C4-2B (cell line): Measurements from ENCODE around the gene LMCD1.

Experiments used
- ZFX ChIP-seq: fragments of 450-650 bp; IDR thresholded peaks from 2 replicates; pipeline ENCODE4 v1.6.1; 2017
- TF ChIP-seq, protein P1 (sequence below): fragments of 450-650 bp; conservative IDR thresholded peaks from 2 replicates; pipeline ENCODE4 v1.5.1; 2017; ENCODE audit warnings: mild to moderate bottlenecking

DNA sequence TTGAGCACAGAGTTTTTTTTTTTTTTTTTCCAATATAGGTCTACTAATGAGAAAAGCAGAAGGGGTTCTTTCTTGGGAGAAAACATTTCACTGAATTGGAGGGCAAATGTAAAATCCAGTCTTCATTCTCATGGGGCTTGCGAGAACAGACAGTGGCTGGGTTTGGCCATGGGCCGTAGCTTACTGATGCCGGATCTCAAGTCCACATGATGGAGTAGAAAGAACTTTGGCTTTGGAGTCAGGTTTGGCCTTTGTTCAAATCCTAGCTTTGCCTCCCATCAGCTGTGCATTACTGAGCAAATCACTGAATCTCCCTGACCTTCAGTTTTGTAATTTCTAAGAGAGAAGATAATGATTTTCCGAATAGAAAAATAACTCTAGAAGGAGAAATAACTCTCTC is 59.7 kb downstream of the LMCD1 start:
- TF ChIP-seq, protein P1, sequence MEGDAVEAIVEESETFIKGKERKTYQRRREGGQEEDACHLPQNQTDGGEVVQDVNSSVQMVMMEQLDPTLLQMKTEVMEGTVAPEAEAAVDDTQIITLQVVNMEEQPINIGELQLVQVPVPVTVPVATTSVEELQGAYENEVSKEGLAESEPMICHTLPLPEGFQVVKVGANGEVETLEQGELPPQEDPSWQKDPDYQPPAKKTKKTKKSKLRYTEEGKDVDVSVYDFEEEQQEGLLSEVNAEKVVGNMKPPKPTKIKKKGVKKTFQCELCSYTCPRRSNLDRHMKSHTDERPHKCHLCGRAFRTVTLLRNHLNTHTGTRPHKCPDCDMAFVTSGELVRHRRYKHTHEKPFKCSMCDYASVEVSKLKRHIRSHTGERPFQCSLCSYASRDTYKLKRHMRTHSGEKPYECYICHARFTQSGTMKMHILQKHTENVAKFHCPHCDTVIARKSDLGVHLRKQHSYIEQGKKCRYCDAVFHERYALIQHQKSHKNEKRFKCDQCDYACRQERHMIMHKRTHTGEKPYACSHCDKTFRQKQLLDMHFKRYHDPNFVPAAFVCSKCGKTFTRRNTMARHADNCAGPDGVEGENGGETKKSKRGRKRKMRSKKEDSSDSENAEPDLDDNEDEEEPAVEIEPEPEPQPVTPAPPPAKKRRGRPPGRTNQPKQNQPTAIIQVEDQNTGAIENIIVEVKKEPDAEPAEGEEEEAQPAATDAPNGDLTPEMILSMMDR = no peak
- TF ChIP-seq ZFX = no peak
